Esophagus muscularis mucosa (tissue), 4 donors: Measurements from ENCODE around the gene PLCL1. TPM values are rescaled to one million over a fixed set of nuclear protein-coding genes. Genes with fewer than 3 reads are reported as not detected.

Source experiments
- DNase-seq: peaks from one replicate; pipeline ENCODE4 v3.0.0-alpha.2; 2017; ENCODE audit errors: extremely low spot score
- H3K27ac ChIP-seq, 4 donors: fragments of 200-600 bp; sonication (generic); replicated peaks in 1 of 4; 1 replicate in 3 of 4; 2 replicates in 1 of 4; pipeline ENCODE4 v1.5.1; 2016 to 2019; ENCODE audit warnings: mild to moderate bottlenecking in 1 of 4
- H3K27me3 ChIP-seq, 4 donors: fragments of 200-600 bp; sonication (generic); one replicate each; pipeline versions ENCODE4 v1.5.1 to v1.6.0; 2016 to 2019
- H3K36me3 ChIP-seq, 4 donors: fragments of 200-600 bp; sonication (generic); one replicate each; pipeline ENCODE4 v1.5.1; 2016 to 2019
- H3K4me1 ChIP-seq, 4 donors: fragments of 200-600 bp; sonication (generic); one replicate each; pipeline ENCODE4 v1.5.1; 2016 to 2019
- H3K4me3 ChIP-seq, 4 donors: fragments of 200-600 bp; sonication (generic); 1 replicate in 2 of 4; 2 replicates in 2 of 4; pipeline ENCODE4 v1.5.1; 2016 to 2019; ENCODE audit warnings: mild to moderate bottlenecking in 4 of 4, moderate library complexity in 1 of 4
- H3K9me3 ChIP-seq, 4 donors: fragments of 200-600 bp; sonication (generic); 1 replicate in 3 of 4; 2 replicates in 1 of 4; pipeline ENCODE4 v1.5.1; 2016 to 2019
- EP300 ChIP-seq: sonication (generic); formaldehyde crosslinking; IDR thresholded peaks from one replicate; pipeline ENCODE4 v1.6.1; 2017; ENCODE audit warnings: antibody characterized with exemption
- POLR2A ChIP-seq: fragments of 450-650 bp; IDR thresholded peaks from one replicate; pipeline ENCODE4 v1.6.1; 2017; ENCODE audit warnings: antibody characterized with exemption, moderate library complexity, mild to moderate bottlenecking, low read depth
- POLR2AphosphoS5 ChIP-seq, 2 donors: sonication (generic); formaldehyde crosslinking; IDR thresholded peaks; one replicate each; pipeline ENCODE4 v1.6.1; 2017; ENCODE audit warnings: antibody characterized with exemption in 2 of 2
- WGBS: methylation state at CpG from one replicate; pipeline ENCODE4 v1.1.5; 2018; 5-methylcytosine and 5-hydroxymethylcytosine counted together
- intact Hi-C: fragments of 100-400 bp; cut with DNase I; formaldehyde crosslinking; loops from one replicate; pipeline ENCODE4 v1.15.1; 2023
- total RNA-seq, 4 donors: library from RNA; depleted of rRNA; stranded (reverse); fragments of >200 nt; gene quantifications; one replicate each; pipeline versions ENCODE4 v1.1.0 to v1.2.1, GENCODE V29; 2016
- TF ChIP-seq, protein P1 (sequence below), 3 experiments: fragments of 200-600 bp in 2 of 3; fragments of 450-650 bp in 1 of 3; sonication (generic) in 2 of 3; IDR thresholded peaks; one replicate each; pipeline ENCODE4 v1.5.1; 2017 to 2019; ENCODE audit warnings: antibody characterized with exemption in 3 of 3, mild to moderate bottlenecking in 2 of 3, moderate library complexity in 1 of 3

The PLCL1 gene
- total RNA-seq, 4 donors from 2014 or later, result 67.3 to 86.2 (median 79.2) TPM

DNA sequence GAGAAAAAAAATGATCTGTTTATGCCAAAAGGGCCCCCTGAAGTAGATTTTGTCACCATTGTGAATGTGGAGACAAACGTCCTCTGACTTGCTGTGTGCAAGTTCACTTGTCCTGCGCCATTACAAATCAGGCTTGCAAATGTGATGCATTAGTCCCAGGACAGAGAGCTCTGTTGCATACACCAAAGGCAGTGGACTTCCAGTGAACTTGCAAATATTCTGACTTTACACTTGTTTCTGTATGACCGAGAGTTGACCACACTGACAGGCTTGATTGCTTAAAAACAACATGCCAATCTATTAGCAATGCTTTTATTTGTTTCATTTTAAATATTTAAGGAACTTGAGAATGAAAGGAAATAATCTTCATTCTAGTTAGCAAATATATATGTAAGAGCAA, 293.2 kb downstream of the PLCL1 start:
- H3K27ac ChIP-seq, result no peak overlapping the region
- H3K9me3 ChIP-seq, result no peaks in the 10 kb centered on the region
- TF ChIP-seq POLR2A (no peak), POLR2AphosphoS5 (IDR thresholded peaks at IDR 0.05) (no peak), EP300 (no peak)
- TF ChIP-seq, protein P1, sequence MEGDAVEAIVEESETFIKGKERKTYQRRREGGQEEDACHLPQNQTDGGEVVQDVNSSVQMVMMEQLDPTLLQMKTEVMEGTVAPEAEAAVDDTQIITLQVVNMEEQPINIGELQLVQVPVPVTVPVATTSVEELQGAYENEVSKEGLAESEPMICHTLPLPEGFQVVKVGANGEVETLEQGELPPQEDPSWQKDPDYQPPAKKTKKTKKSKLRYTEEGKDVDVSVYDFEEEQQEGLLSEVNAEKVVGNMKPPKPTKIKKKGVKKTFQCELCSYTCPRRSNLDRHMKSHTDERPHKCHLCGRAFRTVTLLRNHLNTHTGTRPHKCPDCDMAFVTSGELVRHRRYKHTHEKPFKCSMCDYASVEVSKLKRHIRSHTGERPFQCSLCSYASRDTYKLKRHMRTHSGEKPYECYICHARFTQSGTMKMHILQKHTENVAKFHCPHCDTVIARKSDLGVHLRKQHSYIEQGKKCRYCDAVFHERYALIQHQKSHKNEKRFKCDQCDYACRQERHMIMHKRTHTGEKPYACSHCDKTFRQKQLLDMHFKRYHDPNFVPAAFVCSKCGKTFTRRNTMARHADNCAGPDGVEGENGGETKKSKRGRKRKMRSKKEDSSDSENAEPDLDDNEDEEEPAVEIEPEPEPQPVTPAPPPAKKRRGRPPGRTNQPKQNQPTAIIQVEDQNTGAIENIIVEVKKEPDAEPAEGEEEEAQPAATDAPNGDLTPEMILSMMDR (IDR thresholded peaks at IDR 0.05), result no peak
- H3K27me3 ChIP-seq, result no peaks in the 10 kb centered on the region
- H3K36me3 ChIP-seq, result no peaks in the 10 kb centered on the region
- DNase-seq, result no peak
- peaks cover 15 to 38% (median 25%) of the 10 kb centered on the region in 4 donors for H3K4me1 ChIP-seq
- intact Hi-C loops, result no loop called here
- no peak overlapping the region for H3K4me3 ChIP-seq
- WGBS, result 78% methylated on average over 3 of the region's 3 CpGs

DNA sequence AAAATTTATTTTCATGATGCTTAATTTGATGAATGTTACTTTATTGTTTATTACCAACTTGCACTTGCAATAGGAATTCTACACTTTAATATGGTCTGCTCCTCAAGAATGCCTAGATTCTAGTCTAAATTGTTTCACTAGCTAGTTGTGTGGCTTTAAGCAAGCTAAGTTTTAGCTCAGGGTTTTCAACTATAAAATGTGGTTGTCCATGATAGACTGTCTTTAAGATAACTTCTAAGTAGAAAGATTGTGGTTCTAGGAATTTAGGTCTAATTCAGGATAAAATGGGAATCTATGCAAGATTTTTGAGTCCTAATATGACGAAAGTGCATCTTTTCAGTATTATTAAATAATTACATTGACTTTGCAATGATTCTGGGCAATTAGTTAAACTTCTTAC, 294.0 kb downstream of the PLCL1 start:
- Histone ChIP-seq H3K36me3 (no peaks in the 10 kb centered on the region), H3K4me3 (no peak overlapping the region), H3K27ac (no peak overlapping the region), H3K9me3 (no peaks in the 10 kb centered on the region), H3K4me1 (peaks cover 16 to 39% (median 29%) of the 10 kb centered on the region in 4 donors), H3K27me3 (no peaks in the 10 kb centered on the region)
- intact Hi-C loops, result no loop called here
- TF ChIP-seq, protein P1 (IDR thresholded peaks at IDR 0.05), result no peak
- TF ChIP-seq POLR2A, result no peak
- no peak for TF ChIP-seq EP300
- no peak for TF ChIP-seq POLR2AphosphoS5 (IDR thresholded peaks at IDR 0.05)
- no peak for DNase-seq
- WGBS, result 90% methylated on average over 1 of the region's 1 CpG

DNA sequence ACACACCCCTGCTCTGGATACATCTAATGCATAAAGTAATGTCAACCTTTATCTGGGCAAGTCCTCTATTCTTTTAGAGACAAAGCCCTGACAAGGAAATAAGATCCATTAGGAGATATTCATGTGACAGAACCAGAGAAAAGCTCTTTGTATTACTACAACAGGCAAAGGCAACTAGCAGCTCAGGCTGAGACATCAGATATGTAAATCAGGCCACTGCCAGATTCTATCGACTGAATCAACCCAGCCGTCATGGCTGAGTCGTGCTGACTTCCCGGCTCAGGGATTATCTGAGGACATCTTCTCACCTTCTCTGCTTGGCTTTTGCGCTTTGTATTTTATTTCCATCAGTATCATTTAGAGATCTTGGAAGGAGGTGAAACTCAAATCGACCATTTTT, 294.5 kb downstream of the PLCL1 start:
- 78% methylated on average over 6 of the region's 6 CpGs for WGBS
- H3K36me3 ChIP-seq, result peaks cover 0 to 3% (median 2%) of the 10 kb centered on the region in 4 donors
- intact Hi-C loops, result no loop called here

DNA sequence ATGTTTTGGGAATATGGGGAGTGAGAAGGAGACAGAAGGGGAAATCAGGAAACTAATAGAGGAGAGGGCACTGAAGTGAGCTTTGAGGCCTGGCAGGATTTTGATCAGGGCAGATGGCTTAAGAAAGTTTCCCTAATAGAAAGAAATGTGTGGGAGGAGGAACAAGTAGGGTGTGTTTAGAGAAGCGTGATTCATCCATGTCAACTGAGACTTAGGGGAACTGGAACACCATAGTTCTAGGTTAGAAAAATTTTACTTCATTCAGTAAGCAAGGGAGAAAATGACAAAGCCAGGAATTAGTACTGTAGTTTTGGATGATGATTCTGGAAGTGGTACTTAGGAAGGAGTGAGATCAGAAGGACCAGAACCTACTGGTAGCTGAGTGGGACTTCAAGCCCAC, 296.0 kb downstream of the PLCL1 start:
- Histone ChIP-seq H3K9me3 (no peaks in the 10 kb centered on the region), H3K27ac (peak overlapping the region in 1 of 4 donors; percentile 35), H3K4me3 (no peak overlapping the region), H3K4me1 (peaks cover 16 to 39% (median 29%) of the 10 kb centered on the region in 4 donors), H3K36me3 (peaks cover 0 to 11% (median 8%) of the 10 kb centered on the region in 4 donors), H3K27me3 (no peaks in the 10 kb centered on the region)
- DNase-seq, result no peak
- TF ChIP-seq POLR2AphosphoS5 (IDR thresholded peaks at IDR 0.05), result no peak
- no peak for TF ChIP-seq EP300
- no peak for TF ChIP-seq POLR2A
- TF ChIP-seq, protein P1 (IDR thresholded peaks at IDR 0.05), result no peak
- intact Hi-C loops, result no loop called here
- 39% methylated on average over 1 of the region's 1 CpG for WGBS

More for the DNA sequence above, 294.5 kb downstream of the PLCL1 start:
- Histone ChIP-seq H3K9me3 (no peaks in the 10 kb centered on the region), H3K27me3 (no peaks in the 10 kb centered on the region), H3K4me1 (peaks cover 16 to 39% (median 29%) of the 10 kb centered on the region in 4 donors), H3K27ac (no peak overlapping the region), H3K4me3 (no peak overlapping the region)
- TF ChIP-seq POLR2AphosphoS5 (IDR thresholded peaks at IDR 0.05) (no peak), POLR2A (no peak), EP300 (no peak)
- TF ChIP-seq, protein P1 (IDR thresholded peaks at IDR 0.05), result no peak
- no peak for DNase-seq

DNA sequence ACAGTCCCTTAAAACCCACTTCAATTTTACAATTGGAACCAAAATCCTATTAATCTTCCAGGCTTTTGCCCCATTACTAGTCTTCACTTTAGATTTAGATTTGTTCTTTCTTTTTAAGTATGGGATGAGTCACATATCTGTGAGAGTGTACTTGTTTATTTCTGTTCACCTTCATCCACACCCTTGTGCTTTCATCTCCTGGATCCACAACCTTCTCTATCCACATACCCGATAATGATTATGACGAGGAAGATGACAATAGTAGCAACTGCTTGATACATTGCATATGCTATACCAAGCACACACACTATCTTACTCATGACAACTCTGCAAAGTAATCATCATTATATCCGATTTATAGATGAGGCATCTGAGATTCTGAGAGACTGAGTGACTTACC, 297.3 kb downstream of the PLCL1 start:
- intact Hi-C loops, result no loop called here
- Histone ChIP-seq H3K9me3 (no peaks in the 10 kb centered on the region), H3K27me3 (no peaks in the 10 kb centered on the region), H3K4me1 (peaks cover 14 to 36% (median 31%) of the 10 kb centered on the region in 4 donors), H3K27ac (no peak overlapping the region), H3K4me3 (no peak overlapping the region), H3K36me3 (peaks cover 0 to 11% (median 8%) of the 10 kb centered on the region in 4 donors)
- no peak for TF ChIP-seq POLR2AphosphoS5 (IDR thresholded peaks at IDR 0.05)
- TF ChIP-seq, protein P1 (IDR thresholded peaks at IDR 0.05), result no peak
- TF ChIP-seq EP300, result no peak
- TF ChIP-seq POLR2A, result no peak
- 95% methylated on average over 3 of the region's 3 CpGs for WGBS
- DNase-seq, result no peak
